ENCODE results near the gene POC1B. TPM values are rescaled to one million over a fixed set of nuclear protein-coding genes. Genes with fewer than 3 reads are reported as not detected.

The POC1B gene
- total RNA-seq, 4 donors from 2014 or later: 22.7 to 38.7 (median 25.1) TPM

- Histone ChIP-seq H3K27ac (no peak overlapping the region), H3K9me3 (no peaks in the 10 kb centered on the region), H3K36me3 (peaks cover 0 to 8% (median 0%) of the 10 kb centered on the region in 3 donors), H3K4me1 (peaks cover 0 to 11% (median 0%) of the 10 kb centered on the region in 4 donors), H3K27me3 (no peaks in the 10 kb centered on the region), H3K4me3 (no peak overlapping the region)
- TF ChIP-seq EP300 (IDR thresholded peaks at IDR 0.05) (no peak), POLR2A (IDR thresholded peaks at IDR 0.05) (no peak), CTCF (IDR thresholded peaks at IDR 0.05) (no peak)
- no peak for DNase-seq (ENCODE audit: low spot score in 2 of 2)
- 90 to 92% methylated on average over 3 of the region's 3 CpGs for WGBS, 2 donors
Measured at GRCh38 chr12:89414322-89414721, 111.5 kb downstream of the POC1B start.

- no peaks in the 10 kb centered on the region for H3K36me3 ChIP-seq
- 96% methylated on average over 3 of the region's 3 CpGs for WGBS, 2 donors
- H3K4me1 ChIP-seq: peaks cover 0 to 11% (median 0%) of the 10 kb centered on the region in 4 donors
- no peaks in the 10 kb centered on the region for H3K9me3 ChIP-seq
- H3K4me3 ChIP-seq: no peak overlapping the region
- TF ChIP-seq EP300 (IDR thresholded peaks at IDR 0.05) (no peak), CTCF (IDR thresholded peaks at IDR 0.05) (no peak), POLR2A (IDR thresholded peaks at IDR 0.05) (no peak)
- H3K27me3 ChIP-seq: no peaks in the 10 kb centered on the region
- H3K27ac ChIP-seq: no peak overlapping the region
- DNase-seq (ENCODE audit: low spot score in 2 of 2): no peak
Measured at GRCh38 chr12:89413234-89413633, 112.6 kb downstream of the POC1B start.

- H3K9me3 ChIP-seq: no peaks in the 10 kb centered on the region
- H3K27ac ChIP-seq: no peak overlapping the region
- H3K36me3 ChIP-seq: no peaks in the 10 kb centered on the region
- H3K4me3 ChIP-seq: no peak overlapping the region
- no peak for DNase-seq (ENCODE audit: low spot score in 2 of 2)
- no peak for TF ChIP-seq EP300 (IDR thresholded peaks at IDR 0.05)
- TF ChIP-seq CTCF (IDR thresholded peaks at IDR 0.05): no peak
- no peak for TF ChIP-seq POLR2A (IDR thresholded peaks at IDR 0.05)
- no peaks in the 10 kb centered on the region for H3K27me3 ChIP-seq
- 94% methylated on average over 6 of the region's 6 CpGs for WGBS, 2 donors
- peaks cover 0 to 10% (median 0%) of the 10 kb centered on the region in 4 donors for H3K4me1 ChIP-seq
Measured at GRCh38 chr12:89412665-89413064, 113.2 kb downstream of the POC1B start.

- no peaks in the 10 kb centered on the region for H3K27me3 ChIP-seq
- TF ChIP-seq POLR2A (IDR thresholded peaks at IDR 0.05) (no peak), EP300 (IDR thresholded peaks at IDR 0.05) (no peak)
- no peak overlapping the region for H3K27ac ChIP-seq
- H3K4me1 ChIP-seq: peaks cover 0 to 1% (median 0%) of the 10 kb centered on the region in 4 donors
- no peaks in the 10 kb centered on the region for H3K36me3 ChIP-seq
- no peak overlapping the region for H3K4me3 ChIP-seq
- no peak for DNase-seq (ENCODE audit: low spot score in 2 of 2)
- 75 to 78% methylated on average over 4 of the region's 4 CpGs for WGBS, 2 donors
- no peaks in the 10 kb centered on the region for H3K9me3 ChIP-seq
Measured at GRCh38 chr12:89411846-89412245, 114.0 kb downstream of the POC1B start.

- no peak overlapping the region for H3K27ac ChIP-seq
- no peak for TF ChIP-seq EP300 (IDR thresholded peaks at IDR 0.05)
- TF ChIP-seq CTCF (IDR thresholded peaks at IDR 0.05): no peak
- TF ChIP-seq POLR2A (IDR thresholded peaks at IDR 0.05): no peak
- H3K4me3 ChIP-seq: no peak overlapping the region
- no peak for DNase-seq (ENCODE audit: low spot score in 2 of 2)
- no peaks in the 10 kb centered on the region for H3K9me3 ChIP-seq
- no peaks in the 10 kb centered on the region for H3K4me1 ChIP-seq
- 78 to 88% methylated on average over 2 of the region's 2 CpGs for WGBS, 2 donors
- H3K27me3 ChIP-seq: no peaks in the 10 kb centered on the region
- no peaks in the 10 kb centered on the region for H3K36me3 ChIP-seq
Measured at GRCh38 chr12:89411234-89411633, 114.6 kb downstream of the POC1B start.
